ENCODE measurements around the gene ITFG1.
A peak's percentile ranks its signal among the peaks of the same experiment; 100 is the strongest.
"Not testable (repeated sequence)": the region's sequence is repeated elsewhere in the genome, so short reads cannot be mapped to it uniquely, and the experiment has no call there.

Gene ITFG1

DNA sequence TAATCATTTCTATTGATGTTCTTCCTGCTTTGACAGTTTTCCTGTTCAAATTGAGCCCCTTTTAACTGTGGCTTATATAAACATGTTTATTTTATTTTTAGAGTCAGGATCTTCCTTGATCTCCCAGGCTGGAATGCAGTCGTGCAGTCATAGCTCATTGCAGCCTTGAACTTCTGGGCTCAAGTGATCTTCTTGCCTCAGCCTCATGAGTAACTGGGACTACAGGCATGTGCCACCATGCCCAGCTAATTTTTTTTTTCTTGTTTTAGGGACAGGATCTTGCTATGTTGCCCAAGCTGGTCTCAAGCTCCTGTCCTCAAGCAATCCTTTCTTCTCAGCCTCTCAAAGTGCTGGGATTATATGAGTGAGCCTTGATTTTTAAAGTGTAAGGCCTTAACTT lies 14.9 kb upstream of the ITFG1 start:
- H3K27ac ChIP-seq, result peak overlapping the region; percentile 53
- DNase-seq (ENCODE audit: low read depth, low spot score), result no peak

DNA sequence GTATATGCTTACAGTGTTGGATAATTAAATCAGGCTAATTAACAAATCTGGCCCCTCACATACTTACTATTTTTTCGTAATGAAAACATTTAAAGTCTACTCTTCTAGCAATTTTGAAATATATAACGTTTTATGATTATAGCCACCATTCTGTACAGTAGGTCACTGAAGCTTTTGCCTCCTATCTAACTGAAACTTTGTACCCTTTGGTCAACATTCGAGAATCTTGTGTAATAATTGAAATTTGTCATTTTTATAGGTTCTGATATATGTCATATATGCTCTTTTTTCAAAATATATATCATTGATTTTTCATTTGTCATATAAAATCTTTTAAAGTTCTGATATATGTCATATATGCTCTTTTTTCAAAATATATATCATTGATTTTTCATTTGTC lies 12.9 kb upstream of the ITFG1 start:
- H3K27ac ChIP-seq, result no peak overlapping the region
- no peak for DNase-seq (ENCODE audit: low read depth, low spot score)

- not testable (repeated sequence) for H3K27ac ChIP-seq; DNase-seq (ENCODE audit: low read depth, low spot score)
Observed at GRCh38 chr16:47473004-47473403, 12.1 kb upstream of the ITFG1 start.

DNA sequence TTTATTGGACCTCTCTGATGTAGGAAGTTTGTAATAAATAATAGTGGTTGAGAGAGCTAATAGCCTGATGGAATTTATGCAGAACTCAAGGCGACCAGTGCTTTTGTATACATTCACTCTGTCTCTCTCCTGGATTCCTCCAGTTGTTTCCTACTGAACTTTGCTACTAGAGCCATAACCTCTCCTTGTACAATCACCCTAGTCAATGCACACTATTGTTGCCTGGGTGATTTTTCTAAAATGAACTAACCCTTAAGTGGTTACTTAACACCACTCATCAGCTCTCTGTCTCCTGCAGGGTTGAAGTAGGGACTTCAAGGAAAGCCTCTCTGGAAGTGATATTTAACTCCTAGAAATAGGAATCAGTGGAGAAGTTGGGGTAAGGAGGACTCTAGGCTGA lies 9.9 kb upstream of the ITFG1 start:
- H3K27ac ChIP-seq, result no peak overlapping the region
- no peak for DNase-seq (ENCODE audit: low read depth, low spot score)

DNA sequence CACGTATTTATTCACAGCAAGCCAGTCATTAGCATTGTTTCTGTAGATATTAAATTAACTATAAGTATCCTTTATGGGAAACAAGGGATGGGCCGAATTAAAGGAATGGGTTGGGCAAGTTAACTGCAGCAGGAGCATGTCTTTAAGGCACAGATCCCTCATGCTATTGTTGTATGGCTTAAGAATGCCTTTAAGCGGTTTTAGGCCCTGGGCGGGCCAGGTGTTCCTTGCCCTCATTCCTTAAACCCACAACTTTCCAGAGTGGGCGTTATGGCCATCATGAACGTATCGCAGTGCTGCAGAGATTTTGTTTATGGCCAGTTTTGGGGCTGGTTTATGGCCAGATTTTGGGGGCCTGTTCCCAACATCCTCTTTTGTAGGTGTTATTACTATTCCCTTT lies 9.3 kb upstream of the ITFG1 start:
- DNase-seq (ENCODE audit: low read depth, low spot score), result no peak
- no peak overlapping the region for H3K27ac ChIP-seq

- H3K27ac ChIP-seq, result no peak overlapping the region
- DNase-seq (ENCODE audit: low read depth, low spot score), result no peak
Observed at GRCh38 chr16:47469227-47469626, 8.4 kb upstream of the ITFG1 start.

GRCh38 chr16:47468070-47468689 lies 7.3 kb upstream of the ITFG1 start:
- H3K27ac ChIP-seq; DNase-seq (ENCODE audit: low read depth, low spot score): not testable (repeated sequence)

- DNase-seq (ENCODE audit: low read depth, low spot score), result no peak
- H3K27ac ChIP-seq, result no peak overlapping the region
Observed at GRCh38 chr16:47467501-47467900, 6.6 kb upstream of the ITFG1 start.

DNA sequence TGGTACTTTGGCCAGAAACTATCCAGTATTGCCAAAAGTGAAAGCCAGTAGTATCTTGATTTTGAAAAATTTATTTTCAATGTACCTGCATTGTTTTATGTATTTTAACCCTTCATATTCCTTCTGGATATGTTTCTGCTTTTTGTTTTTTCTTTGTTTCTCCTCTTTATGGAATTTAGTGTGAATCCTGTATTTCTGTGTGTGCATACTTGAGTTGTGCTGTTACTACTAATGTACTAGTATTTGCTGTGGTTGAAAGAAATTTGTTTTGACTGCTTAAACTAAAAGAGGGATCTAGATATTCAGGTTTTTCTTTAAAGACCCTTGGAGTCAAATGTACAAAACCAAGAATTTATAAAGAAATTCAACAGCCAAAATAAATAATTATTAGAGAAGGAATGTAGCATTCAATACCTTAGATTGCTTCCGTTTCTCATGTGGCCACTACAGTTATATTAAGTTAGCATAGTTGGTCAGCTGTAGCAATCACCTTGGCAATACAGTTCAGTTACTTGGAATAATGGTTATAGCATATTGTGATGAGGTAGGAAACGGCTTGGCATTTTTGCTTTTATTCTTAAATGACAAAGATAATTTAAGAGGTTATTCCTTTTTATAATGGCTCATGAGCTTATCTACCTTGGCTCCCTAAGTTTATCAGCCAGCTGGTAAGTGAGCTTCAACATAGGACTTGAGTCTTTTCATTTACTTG lies 5.2 kb upstream of the ITFG1 start:
- H3K27ac ChIP-seq, result no peak overlapping the region

GRCh38 chr16:47463771-47464624 lies 3.1 kb upstream of the ITFG1 start:
- peak overlapping the region; percentile 4 for H3K27ac ChIP-seq
- DNase-seq (ENCODE audit: low read depth, low spot score), result no peak

More for the DNA sequence above, 5.2 kb upstream of the ITFG1 start:
- no peak for DNase-seq (ENCODE audit: low read depth, low spot score)

GRCh38 chr16:47461598-47462266 lies 869 bp upstream of the ITFG1 start:
- DNase-seq (ENCODE audit: low read depth, low spot score), result no peak
- H3K27ac ChIP-seq, result peak overlapping the region; percentile 96

DNA sequence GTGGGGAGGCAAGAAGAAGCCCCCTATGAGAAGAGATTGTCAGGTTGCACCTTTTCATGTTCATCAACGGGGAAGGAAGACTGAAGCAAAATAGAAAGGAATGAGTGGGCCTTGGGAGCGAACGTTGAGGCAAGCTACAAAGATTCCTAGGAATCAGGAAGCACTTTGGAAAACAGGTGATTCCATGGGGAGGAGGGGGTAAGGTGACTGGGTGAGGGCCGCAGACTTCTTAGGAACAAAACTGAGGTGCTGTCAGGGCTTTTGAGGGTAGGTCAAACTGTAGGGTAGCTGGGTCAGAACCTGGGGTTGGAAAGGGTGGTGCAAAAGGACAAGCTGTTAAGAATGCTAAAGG lies 528 bp downstream of the ITFG1 start:
- peak overlapping the region; percentile 96 for H3K27ac ChIP-seq
- DNase-seq (ENCODE audit: low read depth, low spot score), result no peak

GRCh38 chr16:47459603-47460002 lies 1.3 kb downstream of the ITFG1 start:
- no peak for DNase-seq (ENCODE audit: low read depth, low spot score)
- peak overlapping the region; percentile 96 for H3K27ac ChIP-seq

DNA sequence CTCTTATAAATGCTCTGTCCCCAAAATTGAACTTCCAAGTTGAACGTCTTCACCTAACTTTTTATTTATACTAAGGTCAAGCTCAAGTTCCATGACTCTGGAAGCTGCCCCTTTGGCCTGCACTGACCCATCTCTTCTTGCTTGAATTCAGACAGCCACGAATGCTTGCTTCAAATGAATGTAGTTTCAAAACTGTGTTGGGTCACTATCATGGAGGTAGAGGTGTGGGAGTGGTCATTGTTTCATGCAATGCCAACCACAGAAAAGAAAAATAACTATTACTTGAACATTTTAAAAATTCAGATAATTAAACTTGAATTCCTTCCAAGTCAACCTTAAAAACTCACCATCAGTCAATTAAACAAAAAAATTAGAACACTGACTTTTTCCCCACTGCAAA lies 2.5 kb downstream of the ITFG1 start:
- H3K27ac ChIP-seq, result no peak overlapping the region
- no peak for DNase-seq (ENCODE audit: low read depth, low spot score)

- DNase-seq (ENCODE audit: low read depth, low spot score), result no peak
- no peak overlapping the region for H3K27ac ChIP-seq
Observed at GRCh38 chr16:47449788-47450187, 11.1 kb downstream of the ITFG1 start.

GRCh38 chr16:47448830-47449575 lies 11.9 kb downstream of the ITFG1 start:
- no peak overlapping the region for H3K27ac ChIP-seq
- no peak for DNase-seq (ENCODE audit: low read depth, low spot score)

- no peak for DNase-seq (ENCODE audit: low read depth, low spot score)
- no peak overlapping the region for H3K27ac ChIP-seq
Observed at GRCh38 chr16:47446431-47446830, 14.4 kb downstream of the ITFG1 start.

- not testable (repeated sequence) for DNase-seq (ENCODE audit: low read depth, low spot score); H3K27ac ChIP-seq
Observed at GRCh38 chr16:47442884-47443283, 18.0 kb downstream of the ITFG1 start.

DNA sequence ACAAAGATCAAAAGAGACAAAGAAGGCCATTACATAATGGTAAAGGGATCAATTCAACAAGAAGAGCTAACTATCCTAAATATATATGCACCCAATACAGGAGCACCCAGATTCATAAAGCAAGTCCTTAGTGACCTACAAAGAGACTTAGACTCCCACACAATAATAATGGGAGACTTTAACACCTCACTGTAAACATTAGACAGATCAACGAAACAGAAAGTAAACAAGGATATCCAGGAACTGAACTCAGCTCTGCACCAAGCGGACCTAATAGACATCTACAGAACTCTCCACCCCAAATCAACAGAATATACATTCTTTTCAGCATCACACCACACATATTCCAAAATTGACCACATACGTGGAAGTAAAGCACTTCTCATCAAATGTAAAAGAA lies 20.8 kb downstream of the ITFG1 start:
- H3K27ac ChIP-seq; DNase-seq (ENCODE audit: low read depth, low spot score): not testable (repeated sequence)

GRCh38 chr16:47434274-47434673 lies 26.6 kb downstream of the ITFG1 start:
- not testable (repeated sequence) for H3K27ac ChIP-seq; DNase-seq (ENCODE audit: low read depth, low spot score)
